GM10847 (cell line): ENCODE measurements around the gene NLE1.

ENCODE experiments used
- POLR2A ChIP-seq: IDR thresholded peaks from 2 replicates; pipeline ENCODE4 v1.6.1; 2011; ENCODE audit not compliant: insufficient read length; ENCODE audit errors: extremely low read depth

Gene NLE1

GRCh38 chr17:35167046-35167445 is 24.9 kb upstream of the NLE1 start:
- TF ChIP-seq POLR2A = no peak

DNA sequence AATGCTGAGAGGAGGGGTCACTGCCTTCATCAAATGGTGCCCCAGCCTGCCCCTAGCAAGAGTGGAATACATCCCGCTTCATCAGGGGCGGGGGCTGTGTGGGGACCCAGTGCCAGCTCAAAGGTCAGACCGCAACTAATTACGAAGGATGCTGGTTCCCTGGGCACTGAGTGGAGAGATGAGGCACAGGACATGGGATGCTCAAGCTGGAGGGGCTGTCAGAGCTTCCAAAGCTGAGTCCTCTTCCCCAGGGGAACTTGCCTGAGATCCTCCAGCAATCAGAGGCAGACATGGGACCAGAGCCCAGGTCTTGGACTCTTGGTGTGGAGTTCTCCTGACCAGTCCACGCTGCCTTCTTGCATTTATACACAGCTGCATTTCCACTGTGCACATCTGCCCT is 24.4 kb upstream of the NLE1 start:
- TF ChIP-seq POLR2A = no peak

DNA sequence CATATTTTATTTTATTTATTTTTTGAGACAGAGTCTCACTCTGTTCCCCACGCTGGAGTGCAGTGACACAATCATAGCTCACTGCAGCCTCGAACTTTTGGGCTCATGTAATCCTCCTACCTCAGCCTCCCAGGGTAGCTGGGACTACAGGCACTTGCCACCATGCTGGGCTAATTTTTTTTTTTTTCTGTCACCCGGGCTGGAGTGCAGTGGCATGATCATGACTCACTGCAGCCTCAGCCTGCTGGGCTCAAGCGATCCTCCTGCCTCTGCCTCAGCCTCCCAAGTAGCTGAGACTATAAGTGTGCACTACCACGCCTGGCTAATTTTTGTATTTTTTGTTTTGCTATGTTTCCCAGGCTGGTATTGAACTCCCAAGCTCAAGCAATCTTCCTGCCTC is 22.6 kb upstream of the NLE1 start:
- no peak for TF ChIP-seq POLR2A

DNA sequence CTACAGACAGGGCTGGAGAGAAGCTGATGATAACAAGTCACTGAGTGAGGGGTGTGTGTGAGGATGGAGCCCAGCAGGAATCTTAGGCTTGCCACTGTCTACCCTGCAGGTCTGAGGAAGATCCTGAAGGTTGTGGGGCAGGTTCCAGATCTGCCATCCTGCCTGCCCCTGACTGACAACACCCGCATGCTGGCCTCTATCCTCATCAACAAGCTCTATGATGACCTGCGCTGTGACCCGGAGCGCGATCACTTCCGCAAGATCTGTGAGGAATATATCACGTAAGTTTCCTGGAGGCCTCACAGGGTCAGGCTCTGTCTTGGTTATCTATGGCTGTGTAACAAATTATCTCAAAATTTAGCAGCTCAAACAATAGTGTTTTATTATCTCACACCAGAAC is 21.8 kb upstream of the NLE1 start:
- no peak for TF ChIP-seq POLR2A

DNA sequence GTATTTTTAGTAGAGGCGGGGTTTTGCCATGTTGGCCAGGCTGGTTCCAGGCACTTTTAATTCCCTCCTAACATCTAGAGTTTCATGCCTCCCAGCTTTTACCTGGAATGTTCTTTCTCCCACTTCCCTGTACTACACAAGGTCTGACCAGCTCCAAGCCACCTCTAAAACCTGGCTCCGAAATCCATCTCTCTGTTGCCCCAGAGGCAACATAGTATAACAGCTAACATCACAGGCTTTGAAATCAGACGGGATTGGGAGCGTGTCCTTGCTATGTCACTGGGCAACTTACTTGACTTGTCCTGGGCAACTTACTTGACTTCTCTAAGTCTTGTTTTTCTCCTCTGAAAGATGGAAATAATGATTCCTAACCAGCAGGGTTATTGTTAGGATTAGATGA is 20.7 kb upstream of the NLE1 start:
- TF ChIP-seq POLR2A = no peak

- TF ChIP-seq POLR2A = no peak
Observed at GRCh38 chr17:35161281-35161761, 19.2 kb upstream of the NLE1 start.

GRCh38 chr17:35160354-35161201 is 18.5 kb upstream of the NLE1 start:
- TF ChIP-seq POLR2A = no peak

- TF ChIP-seq POLR2A = no peak
Observed at GRCh38 chr17:35159940-35160339, 17.8 kb upstream of the NLE1 start.

DNA sequence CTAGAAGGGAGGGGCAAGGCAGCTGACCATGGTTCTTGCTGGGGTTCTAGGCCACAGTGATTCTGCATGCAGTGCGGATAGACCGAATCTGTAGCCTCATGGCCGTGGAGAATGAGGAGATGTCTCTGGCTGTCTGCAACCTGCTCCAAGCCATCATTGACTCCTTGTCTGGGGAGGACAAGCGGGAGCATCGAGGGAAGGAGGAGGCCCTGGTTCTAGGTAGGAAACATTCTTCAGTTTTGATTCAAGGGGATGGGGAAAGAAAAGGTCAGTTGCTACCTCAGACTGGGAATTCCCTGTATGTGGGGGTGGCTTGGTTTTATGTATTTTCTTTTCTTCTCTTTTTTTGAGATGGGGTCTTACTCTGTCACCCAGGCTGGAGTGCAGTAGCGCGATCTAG is 13.1 kb upstream of the NLE1 start:
- TF ChIP-seq POLR2A = no peak

- TF ChIP-seq POLR2A = no peak
Observed at GRCh38 chr17:35154196-35155165, 12.4 kb upstream of the NLE1 start.

- no peak for TF ChIP-seq POLR2A
Observed at GRCh38 chr17:35152421-35153140, 10.5 kb upstream of the NLE1 start.

GRCh38 chr17:35149941-35150340 is 7.8 kb upstream of the NLE1 start:
- no peak for TF ChIP-seq POLR2A

GRCh38 chr17:35148144-35148543 is 6.0 kb upstream of the NLE1 start:
- no peak for TF ChIP-seq POLR2A

- TF ChIP-seq POLR2A = no peak
Observed at GRCh38 chr17:35147375-35147905, 5.3 kb upstream of the NLE1 start, which contains the start of gene UNC45B. UNC45B (plus strand) TSS chr17:35147817; CDS start chr17:35148264, 447 bp downstream.
